Activated B cell treated with CpG ODN at 0.5 μM for 24 hours (primary cell): ENCODE results near the gene FAM98C. TPM values are rescaled to one million over a fixed set of nuclear protein-coding genes. Genes with fewer than 3 reads are reported as not detected.

ENCODE experiments used
- ATAC-seq: fragments of 200-7000 bp; cut with Tn5 transposase; one replicate; pipeline ENCODE4 v1.10.0; 2021; ENCODE audit warnings: low read depth, mild to moderate bottlenecking, moderate library complexity
- CTCF ChIA-PET: fragments of 350-600 bp; sonication (Branson Sonifier 250); formaldehyde crosslinking; loops from one replicate; lab custom pipeline; 2021; ENCODE audit warnings: antibody characterized with exemption; lab: Charles Lee
- POLR2A ChIA-PET: fragments of 350-600 bp; sonication (Branson Sonifier 250); formaldehyde crosslinking; loops from one replicate; lab custom pipeline; 2021; ENCODE audit warnings: antibody characterized with exemption; lab: Charles Lee
- DNase-seq: peaks from one replicate; pipeline ENCODE4 v3.0.0; 2022
- H3K27ac Mint-ChIP-seq: one replicate; pipeline ENCODE4 v1.8.0; 2020; ENCODE audit warnings: mixed read lengths
- H3K27me3 Mint-ChIP-seq: one replicate; pipeline ENCODE4 v1.8.0; 2021; ENCODE audit warnings: mixed read lengths
- H3K36me3 Mint-ChIP-seq: one replicate; pipeline ENCODE4 v1.8.0; 2021; ENCODE audit warnings: low read depth, mixed read lengths
- H3K4me1 Mint-ChIP-seq: one replicate; pipeline ENCODE4 v1.8.0; 2021; ENCODE audit warnings: mixed read lengths
- H3K4me3 Mint-ChIP-seq: one replicate; pipeline ENCODE4 v1.8.0; 2020; ENCODE audit warnings: mild to moderate bottlenecking, mixed read lengths
- H3K9me3 Mint-ChIP-seq: one replicate; pipeline ENCODE4 v1.8.0; 2020; ENCODE audit warnings: mixed read lengths
- CTCF ChIP-seq: fragments of 200-600 bp; IDR thresholded peaks from one replicate; pipeline ENCODE4 v1.8.0; 2022; ENCODE audit warnings: antibody characterized with exemption, mild to moderate bottlenecking
- intact Hi-C: fragments of 100-400 bp; cut with micrococcal nuclease; formaldehyde crosslinking; loops from one replicate; pipeline ENCODE4 v1.15.1; 2024
- total RNA-seq: library from RNA; stranded (reverse); gene quantifications from 2 replicates; pipeline ENCODE4 v1.2.3, GENCODE V29; 2022

Gene FAM98C
- total RNA-seq, 1 donor from 2014 or later = 40.0 TPM

- no peaks in the 10 kb centered on the region for H3K9me3 Mint-ChIP-seq
- no peak for TF ChIP-seq CTCF
- peak; percentile 96 for ATAC-seq
- H3K4me3 Mint-ChIP-seq = peak within 1 kb of the TSS; percentile 100
- intact Hi-C loops = loop anchor here (1.0 kb wide), 13 partner anchors 13 to 556 kb away; partner anchors contain the start of genes CATSPERG, EIF3K, FAM98C and GGN
- H3K27ac Mint-ChIP-seq = peak within 1 kb of the TSS; percentile 96
- CTCF ChIA-PET = interaction anchor here (0.9 to 1.7 kb wide), 12 partner anchors 13 to 476 kb away, joined by 3 to 16 read pairs (median 6); partner anchors contain the start of genes CATSPERG, FAM98C and GGN
- DNase-seq = peak; percentile 96
- POLR2A ChIA-PET = interaction anchor here (0.6 to 5.0 kb wide), 34 partner anchors 8 to 1625 kb away, joined by 3 to 82 read pairs (median 5); partner anchors contain the start of genes CATSPERG, ECH1, EIF3K and FAM98C
- peaks cover 32% of the 10 kb centered on the region for H3K36me3 Mint-ChIP-seq
- H3K27me3 Mint-ChIP-seq = no peaks in the 10 kb centered on the region
- peaks cover 25% of the 10 kb centered on the region for H3K4me1 Mint-ChIP-seq
Measured at GRCh38 chr19:38374332-38375097, 28.4 kb upstream of the FAM98C start, which contains the start of gene PSMD8. PSMD8 (plus strand) TSS chr19:38374571; CDS start chr19:38374602, 31 bp downstream.

GRCh38 chr19:38375098-38375493, 27.8 kb upstream of the FAM98C start:
- peaks cover 25% of the 10 kb centered on the region for H3K4me1 Mint-ChIP-seq
- TF ChIP-seq CTCF = no peak
- DNase-seq = no peak
- ChIA-PET POLR2A (interaction anchor here (1.0 to 5.0 kb wide), 14 partner anchors 10 to 1061 kb away, joined by 5 to 82 read pairs (median 10); partner anchors contain the start of genes CATSPERG, EIF3K, FAM98C and GGN), CTCF (interaction anchor here (1.1 to 1.7 kb wide), 4 partner anchors 15 to 142 kb away, joined by 3 to 14 read pairs (median 4); partner anchors contain the start of gene FAM98C)
- no peaks in the 10 kb centered on the region for H3K27me3 Mint-ChIP-seq
- H3K9me3 Mint-ChIP-seq = no peaks in the 10 kb centered on the region
- intact Hi-C loops = no loop called here
- peak overlapping the region; percentile 96 for H3K27ac Mint-ChIP-seq
- H3K36me3 Mint-ChIP-seq = peaks cover 37% of the 10 kb centered on the region
- H3K4me3 Mint-ChIP-seq = peak overlapping the region; percentile 100
- ATAC-seq = no peak

GRCh38 chr19:38375748-38376147, 27.1 kb upstream of the FAM98C start:
- H3K36me3 Mint-ChIP-seq = peaks cover 44% of the 10 kb centered on the region
- CTCF ChIA-PET = interaction anchor here (0.8 kb wide), 1 partner anchor 51 kb away, joined by 3 read pairs; no protein-coding TSS in a partner anchor
- no peaks in the 10 kb centered on the region for H3K27me3 Mint-ChIP-seq
- H3K27ac Mint-ChIP-seq = no peak overlapping the region
- DNase-seq = no peak
- intact Hi-C loops = no loop called here
- POLR2A ChIA-PET = interaction anchor here (0.5 to 5.0 kb wide), 11 partner anchors 10 to 1802 kb away, joined by 3 to 78 read pairs (median 8); partner anchors contain the start of genes CATSPERG, EIF3K, FAM98C and GGN
- TF ChIP-seq CTCF = no peak
- peaks cover 25% of the 10 kb centered on the region for H3K4me1 Mint-ChIP-seq
- H3K9me3 Mint-ChIP-seq = no peaks in the 10 kb centered on the region
- peak overlapping the region; percentile 100 for H3K4me3 Mint-ChIP-seq
- no peak for ATAC-seq

- no peak for TF ChIP-seq CTCF
- H3K4me1 Mint-ChIP-seq = peaks cover 25% of the 10 kb centered on the region
- H3K36me3 Mint-ChIP-seq = peaks cover 52% of the 10 kb centered on the region
- H3K9me3 Mint-ChIP-seq = no peaks in the 10 kb centered on the region
- ChIA-PET CTCF (no interaction called here), POLR2A (interaction anchor here (0.6 to 5.0 kb wide), 8 partner anchors 9 to 1803 kb away, joined by 3 to 78 read pairs (median 7); partner anchors contain the start of genes CATSPERG, FAM98C, GGN and RASGRP4)
- intact Hi-C loops = no loop called here
- DNase-seq = no peak
- peak overlapping the region; percentile 61 for H3K4me3 Mint-ChIP-seq
- ATAC-seq = no peak
- no peak overlapping the region for H3K27ac Mint-ChIP-seq
- H3K27me3 Mint-ChIP-seq = no peaks in the 10 kb centered on the region
Measured at GRCh38 chr19:38376576-38376975, 26.3 kb upstream of the FAM98C start.
